ENCODE results near the gene MLPH. TPM values are rescaled to one million over a fixed set of nuclear protein-coding genes. Genes with fewer than 3 reads are reported as not detected.

Gene MLPH
- total RNA-seq, 6 experiments from 2014 or later: 20.8 to 52.8 (median 35.1) TPM

- Histone ChIP-seq H3K27ac (no peak overlapping the region), H3K4me1 (peaks cover 0 to 18% (median 9%) of the 10 kb centered on the region in 4 donors), H3K27me3 (no peaks in the 10 kb centered on the region), H3K9me3 (no peaks in the 10 kb centered on the region), H3K4me3 (no peak overlapping the region), H3K36me3 (peaks cover 0 to 2% (median 0%) of the 10 kb centered on the region in 4 donors)
- no peak for DNase-seq
- no peak for ATAC-seq
- 95% methylated on average over 4 of the region's 5 CpGs for WGBS (ENCODE audit: insufficient coverage, low coverage, low lambda C conversion rate, missing lambda C conversion rate)
- TF ChIP-seq POLR2A (IDR thresholded peaks at IDR 0.05) (no peak), CTCF (IDR thresholded peaks at IDR 0.05) (no peak)
- intact Hi-C loops (cut with DNase I): no loop called here
These were observed 49.0 kb downstream of the MLPH start for GRCh38 chr2:237536083-237536415.

GRCh38 chr2:237536617-237537016, 49.6 kb downstream of the MLPH start:
- ATAC-seq (no peak), DNase-seq (no peak)
- H3K27ac ChIP-seq: no peak overlapping the region
- no peaks in the 10 kb centered on the region for H3K9me3 ChIP-seq
- no peak for TF ChIP-seq POLR2A (IDR thresholded peaks at IDR 0.05)
- no peak for TF ChIP-seq CTCF (IDR thresholded peaks at IDR 0.05)
- H3K36me3 ChIP-seq: peaks cover 0 to 2% (median 0%) of the 10 kb centered on the region in 4 donors
- H3K27me3 ChIP-seq: no peaks in the 10 kb centered on the region
- no peak overlapping the region for H3K4me3 ChIP-seq
- 94% methylated on average over 5 of the region's 9 CpGs for WGBS (ENCODE audit: insufficient coverage, low coverage, low lambda C conversion rate, missing lambda C conversion rate)
- H3K4me1 ChIP-seq: peaks cover 0 to 24% (median 12%) of the 10 kb centered on the region in 4 donors
- intact Hi-C loops (cut with DNase I): no loop called here

GRCh38 chr2:237538001-237538720, 51.1 kb downstream of the MLPH start:
- Histone ChIP-seq H3K4me1 (peaks cover 0 to 27% (median 13%) of the 10 kb centered on the region in 4 donors), H3K4me3 (no peak overlapping the region), H3K27ac (no peak overlapping the region), H3K36me3 (peaks cover 0 to 2% (median 0%) of the 10 kb centered on the region in 4 donors), H3K9me3 (no peaks in the 10 kb centered on the region), H3K27me3 (no peaks in the 10 kb centered on the region)
- DNase-seq (no peak), ATAC-seq (no peak)
- intact Hi-C loops (cut with DNase I): no loop called here
- WGBS (ENCODE audit: insufficient coverage, low coverage, low lambda C conversion rate, missing lambda C conversion rate): 81% methylated on average over 20 of the region's 29 CpGs
- no peak for TF ChIP-seq POLR2A (IDR thresholded peaks at IDR 0.05)

GRCh38 chr2:237538901-237539300, 51.9 kb downstream of the MLPH start:
- no peaks in the 10 kb centered on the region for H3K27me3 ChIP-seq
- DNase-seq: no peak
- WGBS (ENCODE audit: insufficient coverage, low coverage, low lambda C conversion rate, missing lambda C conversion rate): 72% methylated on average over 2 of the region's 18 CpGs
- no peak for ATAC-seq
- peak overlapping the region in 1 of 3 donors; percentile 88 for H3K27ac ChIP-seq
- H3K9me3 ChIP-seq: no peaks in the 10 kb centered on the region
- peaks cover 0 to 27% (median 13%) of the 10 kb centered on the region in 4 donors for H3K4me1 ChIP-seq
- no peak overlapping the region for H3K4me3 ChIP-seq
- TF ChIP-seq CTCF (IDR thresholded peaks at IDR 0.05): no peak
- no peak for TF ChIP-seq POLR2A (IDR thresholded peaks at IDR 0.05)
- H3K36me3 ChIP-seq: peaks cover 0 to 2% (median 0%) of the 10 kb centered on the region in 4 donors
- intact Hi-C loops (cut with DNase I): no loop called here

GRCh38 chr2:237539681-237540080, 52.6 kb downstream of the MLPH start:
- DNase-seq: no peak
- ATAC-seq: peak; percentile 22 to 54 (median 42)
- 32% methylated on average over 6 of the region's 6 CpGs for WGBS (ENCODE audit: insufficient coverage, low coverage, low lambda C conversion rate, missing lambda C conversion rate)
- peaks cover 0 to 2% (median 0%) of the 10 kb centered on the region in 4 donors for H3K36me3 ChIP-seq
- TF ChIP-seq CTCF (IDR thresholded peaks at IDR 0.05): no peak
- no peak for TF ChIP-seq POLR2A (IDR thresholded peaks at IDR 0.05)
- H3K9me3 ChIP-seq: no peaks in the 10 kb centered on the region
- H3K4me1 ChIP-seq: peaks cover 0 to 27% (median 13%) of the 10 kb centered on the region in 4 donors
- no peak overlapping the region for H3K4me3 ChIP-seq
- intact Hi-C loops (cut with DNase I): no loop called here
- peak overlapping the region in 2 of 3 donors; percentile 28 to 88 for H3K27ac ChIP-seq
- H3K27me3 ChIP-seq: no peaks in the 10 kb centered on the region
